Measurements from ENCODE around the gene TOMM70.
"Not testable (repeated sequence)": the region's sequence is repeated elsewhere in the genome, so short reads cannot be mapped to it uniquely, and the experiment has no call there.

TOMM70 gene

GRCh38 chr3:100400780-100401673 is at the start of gene TOMM70, which contains the start of gene LNP1:
TSS of gene TOMM70 (minus strand) at chr3:100401089. CDS start at chr3:100400949, 140 bp downstream.
TSS of gene LNP1 (plus strand) at chr3:100401539. CDS start at chr3:100429730, 28,191 bp downstream.
- peak; percentile 88 for DNase-seq

GRCh38 chr3:100449214-100449613 is 48.3 kb upstream of the TOMM70 start:
- DNase-seq, result no peak

GRCh38 chr3:100448079-100448478 is 47.2 kb upstream of the TOMM70 start:
- no peak for DNase-seq

- DNase-seq, result not testable (repeated sequence)
These were observed 46.2 kb upstream of the TOMM70 start for GRCh38 chr3:100447067-100447466.

- no peak for DNase-seq
These were observed 42.8 kb upstream of the TOMM70 start for GRCh38 chr3:100443690-100444089.

GRCh38 chr3:100440895-100441294 is 40.0 kb upstream of the TOMM70 start:
- no peak for DNase-seq

- no peak for DNase-seq
These were observed 37.7 kb upstream of the TOMM70 start for GRCh38 chr3:100438623-100438974.

GRCh38 chr3:100437721-100438622 is 37.1 kb upstream of the TOMM70 start:
- no peak for DNase-seq

- no peak for DNase-seq
These were observed 36.1 kb upstream of the TOMM70 start for GRCh38 chr3:100436951-100437350.

- DNase-seq, result no peak
These were observed 28.4 kb upstream of the TOMM70 start for GRCh38 chr3:100429187-100429716.

- DNase-seq, result no peak
These were observed 26.8 kb upstream of the TOMM70 start for GRCh38 chr3:100427699-100428098.

GRCh38 chr3:100426067-100426682 is 25.3 kb upstream of the TOMM70 start:
- no peak for DNase-seq

GRCh38 chr3:100425316-100425715 is 24.4 kb upstream of the TOMM70 start:
- DNase-seq, result no peak

GRCh38 chr3:100424261-100424660 is 23.4 kb upstream of the TOMM70 start:
- no peak for DNase-seq

GRCh38 chr3:100423611-100424010 is 22.7 kb upstream of the TOMM70 start:
- no peak for DNase-seq

- DNase-seq, result no peak
These were observed 20.0 kb upstream of the TOMM70 start for GRCh38 chr3:100420885-100421284.

GRCh38 chr3:100419406-100419805 is 18.5 kb upstream of the TOMM70 start:
- no peak for DNase-seq

- DNase-seq, result no peak
These were observed 16.0 kb upstream of the TOMM70 start for GRCh38 chr3:100416863-100417262.

- DNase-seq, result no peak
These were observed 15.3 kb upstream of the TOMM70 start for GRCh38 chr3:100416176-100416575.

GRCh38 chr3:100413613-100414012 is 12.7 kb upstream of the TOMM70 start:
- DNase-seq, result no peak

GRCh38 chr3:100412912-100413590 is 12.2 kb upstream of the TOMM70 start:
- no peak for DNase-seq

Measured in cerebellar nuclear complex (tissue), 1 donor.